ENCODE measurements around the gene TCERG1L. TPM values are rescaled to one million over a fixed set of nuclear protein-coding genes. Genes with fewer than 3 reads are reported as not detected.
"Not testable (repeated sequence)": the region's sequence is repeated elsewhere in the genome, so short reads cannot be mapped to it uniquely, and the experiment has no call there.

TCERG1L gene
- total and polyA plus RNA-seq, 4 donors: 0.02 to 0.09 (median 0.08) TPM; not detected in 1

- WGBS, 2 donors: 83 to 90% methylated on average over 20 of the region's 20 CpGs
- DNase-seq (no peak), ATAC-seq (ENCODE audit: insufficient read depth, low FRiP score) (no peak)
- Histone ChIP-seq H3K27ac (ENCODE audit: low read depth in 1 of 2, low read length in 1 of 2) (no peak overlapping the region), H3K4me3 (no peak overlapping the region), H3K4me1 (ENCODE audit: control insufficient read depth in 5 of 5, insufficient read depth in 5 of 5, low read length in 5 of 5) (no peaks in the 10 kb centered on the region), H3K9me3 (ENCODE audit: control insufficient read depth in 4 of 4, insufficient read depth in 3 of 4, low read length in 3 of 4) (no peaks in the 10 kb centered on the region), H3K27me3 (ENCODE audit: control insufficient read depth in 3 of 3, insufficient read depth in 3 of 3, low read length in 2 of 3) (peaks cover 0 to 7% (median 0%) of the 10 kb centered on the region in 3 donors), H3K36me3 (ENCODE audit: control insufficient read depth in 4 of 4, insufficient read depth in 4 of 4, low read length in 4 of 4) (no peaks in the 10 kb centered on the region), H3K9ac (ENCODE audit: insufficient read depth in 1 of 2, low read length in 2 of 2) (no peak overlapping the region)
- no peak for TF ChIP-seq CTCF (IDR thresholded peaks at IDR 0.05; ENCODE audit: control extremely low read depth, extremely low read depth)
These were observed 73.4 kb downstream of the TCERG1L start for GRCh38 chr10:131237991-131238651.

GRCh38 chr10:131234606-131235005 lies 76.9 kb downstream of the TCERG1L start:
- H3K36me3 ChIP-seq (ENCODE audit: control insufficient read depth in 4 of 4, insufficient read depth in 4 of 4, low read length in 4 of 4); H3K27me3 ChIP-seq (ENCODE audit: control insufficient read depth in 3 of 3, insufficient read depth in 3 of 3, low read length in 2 of 3); H3K9me3 ChIP-seq (ENCODE audit: control insufficient read depth in 4 of 4, insufficient read depth in 3 of 4, low read length in 3 of 4); ATAC-seq (ENCODE audit: insufficient read depth, low FRiP score); H3K27ac ChIP-seq (ENCODE audit: low read depth in 1 of 2, low read length in 1 of 2); DNase-seq; H3K9ac ChIP-seq (ENCODE audit: insufficient read depth in 1 of 2, low read length in 2 of 2); H3K4me1 ChIP-seq (ENCODE audit: control insufficient read depth in 5 of 5, insufficient read depth in 5 of 5, low read length in 5 of 5); H3K4me3 ChIP-seq: not testable (repeated sequence)
- 89 to 95% methylated on average over 13 of the region's 13 CpGs for WGBS, 2 donors

GRCh38 chr10:131233611-131234258 lies 77.8 kb downstream of the TCERG1L start:
- peaks cover 0 to 4% (median 0%) of the 10 kb centered on the region in 4 donors for H3K9me3 ChIP-seq (ENCODE audit: control insufficient read depth in 4 of 4, insufficient read depth in 3 of 4, low read length in 3 of 4)
- no peak overlapping the region for H3K9ac ChIP-seq (ENCODE audit: insufficient read depth in 1 of 2, low read length in 2 of 2)
- no peak overlapping the region for H3K4me3 ChIP-seq
- no peaks in the 10 kb centered on the region for H3K36me3 ChIP-seq (ENCODE audit: control insufficient read depth in 4 of 4, insufficient read depth in 4 of 4, low read length in 4 of 4)
- DNase-seq (no peak), ATAC-seq (ENCODE audit: insufficient read depth, low FRiP score) (no peak)
- no peak overlapping the region for H3K27ac ChIP-seq (ENCODE audit: low read depth in 1 of 2, low read length in 1 of 2)
- no peaks in the 10 kb centered on the region for H3K4me1 ChIP-seq (ENCODE audit: control insufficient read depth in 5 of 5, insufficient read depth in 5 of 5, low read length in 5 of 5)
- 73 to 81% methylated on average over 7 of the region's 7 CpGs for WGBS, 2 donors
- peaks cover 0 to 4% (median 0%) of the 10 kb centered on the region in 3 donors for H3K27me3 ChIP-seq (ENCODE audit: control insufficient read depth in 3 of 3, insufficient read depth in 3 of 3, low read length in 2 of 3)
- no peak for TF ChIP-seq CTCF (IDR thresholded peaks at IDR 0.05; ENCODE audit: control extremely low read depth, extremely low read depth)

- no peaks in the 10 kb centered on the region for H3K36me3 ChIP-seq (ENCODE audit: control insufficient read depth in 4 of 4, insufficient read depth in 4 of 4, low read length in 4 of 4)
- peaks cover 0 to 4% (median 0%) of the 10 kb centered on the region in 3 donors for H3K27me3 ChIP-seq (ENCODE audit: control insufficient read depth in 3 of 3, insufficient read depth in 3 of 3, low read length in 2 of 3)
- TF ChIP-seq CTCF (IDR thresholded peaks at IDR 0.05; ENCODE audit: control extremely low read depth, extremely low read depth): no peak
- no peak overlapping the region for H3K27ac ChIP-seq (ENCODE audit: low read depth in 1 of 2, low read length in 1 of 2)
- H3K4me1 ChIP-seq (ENCODE audit: control insufficient read depth in 5 of 5, insufficient read depth in 5 of 5, low read length in 5 of 5): no peaks in the 10 kb centered on the region
- peaks cover 0 to 4% (median 0%) of the 10 kb centered on the region in 4 donors for H3K9me3 ChIP-seq (ENCODE audit: control insufficient read depth in 4 of 4, insufficient read depth in 3 of 4, low read length in 3 of 4)
- no peak overlapping the region for H3K9ac ChIP-seq (ENCODE audit: insufficient read depth in 1 of 2, low read length in 2 of 2)
- 78 to 79% methylated on average over 15 of the region's 15 CpGs for WGBS, 2 donors
- no peak overlapping the region for H3K4me3 ChIP-seq
- DNase-seq (no peak), ATAC-seq (ENCODE audit: insufficient read depth, low FRiP score) (no peak)
These were observed 79.5 kb downstream of the TCERG1L start for GRCh38 chr10:131231965-131232541.

Data from lung (tissue), 12 donors.